ENCODE measurements around the gene RBM26.

- TF ChIP-seq CTCF (IDR thresholded peaks at IDR 0.05) = no peak
- no peak for TF ChIP-seq POLR2A (IDR thresholded peaks at IDR 0.05)
Observed at GRCh38 chr13:79360095-79360494, 46.0 kb downstream of the RBM26 start.

Data from esophagus squamous epithelium (tissue), 4 donors.